GM18507 (cell line): ENCODE results near the gene CCT3.

Experiments used
- DNase-seq: peaks from one replicate; pipeline ENCODE4 v3.0.0; 2011; ENCODE audit warnings: low read depth; ENCODE audit not compliant: insufficient read length; ENCODE audit errors: extremely low spot score
- FAIRE-seq: peaks from 2 replicates; lab custom pipeline; 2011; peaks lifted over from hg19 to GRCh38; lab: Jason Lieb, UNC

The CCT3 gene

GRCh38 chr1:156338180-156338976 is at the start of gene CCT3, which contains the start of gene TSACC:
CCT3 (minus strand) TSS chr1:156338292; CDS start chr1:156338184, 108 bp downstream.
TSACC (plus strand) TSS chr1:156338526; CDS start chr1:156339758, 1,232 bp downstream.
- FAIRE-seq (peak; percentile 100), DNase-seq (peak; percentile 94)

GRCh38 chr1:156387870-156388173 is 49.7 kb upstream of the CCT3 start:
- DNase-seq (no peak), FAIRE-seq (no peak)

- no peak for DNase-seq
Observed at GRCh38 chr1:156386949-156387869, 49.1 kb upstream of the CCT3 start.

GRCh38 chr1:156386134-156386901 is 48.2 kb upstream of the CCT3 start:
- no peak for DNase-seq
- no peak for FAIRE-seq

More at GRCh38 chr1:156386949-156387869, 49.1 kb upstream of the CCT3 start:
- FAIRE-seq = no peak

GRCh38 chr1:156385534-156386031 is 47.5 kb upstream of the CCT3 start:
- FAIRE-seq = peak; percentile 68
- DNase-seq = peak; percentile 63

GRCh38 chr1:156384658-156385057 is 46.6 kb upstream of the CCT3 start:
- FAIRE-seq = no peak

GRCh38 chr1:156384007-156384406 is 45.9 kb upstream of the CCT3 start:
- DNase-seq = no peak
- FAIRE-seq = no peak

More at GRCh38 chr1:156384658-156385057, 46.6 kb upstream of the CCT3 start:
- no peak for DNase-seq

GRCh38 chr1:156383023-156383422 is 44.9 kb upstream of the CCT3 start:
- DNase-seq (peak; percentile 70), FAIRE-seq (peak; percentile 78)

- no peak for DNase-seq
- no peak for FAIRE-seq
Observed at GRCh38 chr1:156382561-156382960, 44.5 kb upstream of the CCT3 start.

GRCh38 chr1:156379420-156380165 is 41.5 kb upstream of the CCT3 start:
- FAIRE-seq (no peak), DNase-seq (no peak)

- no peak for FAIRE-seq
- DNase-seq = no peak
Observed at GRCh38 chr1:156378557-156378956, 40.5 kb upstream of the CCT3 start.

- no peak for FAIRE-seq
- DNase-seq = no peak
Observed at GRCh38 chr1:156376958-156377919, 39.1 kb upstream of the CCT3 start.

- DNase-seq = no peak
- no peak for FAIRE-seq
Observed at GRCh38 chr1:156376146-156376545, 38.1 kb upstream of the CCT3 start.

GRCh38 chr1:156373546-156373945 is 35.5 kb upstream of the CCT3 start:
- FAIRE-seq = no peak
- DNase-seq = no peak

GRCh38 chr1:156372876-156373275 is 34.8 kb upstream of the CCT3 start:
- FAIRE-seq (no peak), DNase-seq (no peak)

- FAIRE-seq (no peak), DNase-seq (no peak)
Observed at GRCh38 chr1:156372265-156372586, 34.1 kb upstream of the CCT3 start.

- no peak for DNase-seq
- no peak for FAIRE-seq
Observed at GRCh38 chr1:156371553-156372264, 33.6 kb upstream of the CCT3 start.
